ENCODE results near the gene PROX2.

GRCh38 chr14:74902941-74903705 is 27.2 kb upstream of the PROX2 start:
- no peak for TF ChIP-seq CTCF (IDR thresholded peaks at IDR 0.05)
- no peak for TF ChIP-seq POLR2A (IDR thresholded peaks at IDR 0.05)
- TF ChIP-seq EP300 (IDR thresholded peaks at IDR 0.05): no peak
- TF ChIP-seq POLR2AphosphoS5 (IDR thresholded peaks at IDR 0.05): no peak
